Measurements from ENCODE around the gene CRLF3.
A peak's percentile ranks its signal among the peaks of the same experiment; 100 is the strongest.

CRLF3 gene

DNA sequence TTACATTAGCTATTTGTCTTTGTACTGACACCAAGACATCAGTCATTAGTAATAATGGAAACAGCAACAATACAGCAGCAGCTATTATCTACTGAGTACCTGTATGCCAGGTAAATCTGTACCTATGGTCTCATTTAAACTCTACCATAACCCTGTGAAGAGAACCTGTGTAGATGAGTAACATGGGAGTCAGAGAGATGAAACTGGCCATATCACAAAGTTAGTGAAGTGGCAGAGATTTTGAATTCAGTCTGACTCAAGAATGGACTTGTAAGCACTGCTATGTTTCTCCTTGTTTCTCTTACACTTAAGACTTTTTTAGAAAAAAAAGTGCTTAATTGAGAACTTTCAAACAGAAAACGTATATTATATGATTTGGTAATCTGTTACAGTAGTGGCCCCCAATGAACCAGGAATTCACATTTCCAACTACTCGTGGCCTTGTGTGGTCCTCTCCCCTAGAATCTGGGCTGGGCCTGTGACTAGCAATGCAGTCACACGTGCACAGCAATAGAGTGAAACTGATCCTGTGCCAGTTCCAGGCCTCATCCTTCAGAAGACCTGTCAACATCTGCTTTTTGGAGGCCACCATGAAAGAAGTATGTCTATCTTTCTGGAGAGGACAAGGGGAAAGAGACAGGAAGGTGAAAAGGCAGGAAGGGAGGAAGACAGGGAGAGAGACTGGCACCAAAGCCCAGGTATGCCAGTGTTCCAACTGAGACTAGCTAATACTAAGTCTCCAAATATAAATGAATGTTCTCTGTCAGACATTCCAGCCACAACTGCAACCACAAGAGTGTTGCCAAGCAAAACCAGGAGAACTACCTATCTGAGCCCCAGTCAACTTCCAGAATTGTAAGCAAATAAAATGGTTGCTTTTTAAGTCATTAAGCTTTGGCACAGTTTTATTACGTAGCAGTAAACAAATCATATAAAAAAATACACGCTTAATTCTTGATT is 12.0 kb downstream of the CRLF3 start:
- in situ Hi-C loops (cut with MboI; ENCODE audit: low sequenced_read_pairs, unreplicated experiment) = no loop called here
- no peak for DNase-seq (ENCODE audit: low spot score)
- TF ChIP-seq, protein P1, sequence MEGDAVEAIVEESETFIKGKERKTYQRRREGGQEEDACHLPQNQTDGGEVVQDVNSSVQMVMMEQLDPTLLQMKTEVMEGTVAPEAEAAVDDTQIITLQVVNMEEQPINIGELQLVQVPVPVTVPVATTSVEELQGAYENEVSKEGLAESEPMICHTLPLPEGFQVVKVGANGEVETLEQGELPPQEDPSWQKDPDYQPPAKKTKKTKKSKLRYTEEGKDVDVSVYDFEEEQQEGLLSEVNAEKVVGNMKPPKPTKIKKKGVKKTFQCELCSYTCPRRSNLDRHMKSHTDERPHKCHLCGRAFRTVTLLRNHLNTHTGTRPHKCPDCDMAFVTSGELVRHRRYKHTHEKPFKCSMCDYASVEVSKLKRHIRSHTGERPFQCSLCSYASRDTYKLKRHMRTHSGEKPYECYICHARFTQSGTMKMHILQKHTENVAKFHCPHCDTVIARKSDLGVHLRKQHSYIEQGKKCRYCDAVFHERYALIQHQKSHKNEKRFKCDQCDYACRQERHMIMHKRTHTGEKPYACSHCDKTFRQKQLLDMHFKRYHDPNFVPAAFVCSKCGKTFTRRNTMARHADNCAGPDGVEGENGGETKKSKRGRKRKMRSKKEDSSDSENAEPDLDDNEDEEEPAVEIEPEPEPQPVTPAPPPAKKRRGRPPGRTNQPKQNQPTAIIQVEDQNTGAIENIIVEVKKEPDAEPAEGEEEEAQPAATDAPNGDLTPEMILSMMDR (IDR thresholded peaks at IDR 0.05; ENCODE audit: borderline replicate concordance, control extremely low read depth, extremely low read depth, insufficient read depth, missing control alignments) = no peak

DNA sequence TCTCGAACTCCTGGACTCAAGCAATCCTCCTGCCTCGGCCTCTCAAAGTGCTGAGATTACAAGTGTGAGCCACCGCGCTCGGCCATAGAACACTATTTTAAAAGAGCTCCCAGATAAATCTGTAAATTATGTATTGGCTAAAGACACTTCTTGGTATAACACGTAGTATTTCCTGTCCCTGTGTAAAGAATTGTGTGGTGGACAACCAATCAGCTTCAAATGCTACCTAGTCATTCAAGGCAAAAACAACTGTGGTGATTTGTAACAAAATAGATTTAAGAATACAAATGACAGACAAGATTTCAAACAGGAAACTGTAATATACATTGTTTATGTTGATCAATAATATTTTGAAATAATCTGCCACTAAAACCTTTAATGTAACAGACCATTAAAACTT is 14.6 kb downstream of the CRLF3 start:
- in situ Hi-C loops (cut with MboI; ENCODE audit: low sequenced_read_pairs, unreplicated experiment) = no loop called here
- TF ChIP-seq, protein P1 (IDR thresholded peaks at IDR 0.05; ENCODE audit: borderline replicate concordance, control extremely low read depth, extremely low read depth, insufficient read depth, missing control alignments) = no peak
- no peak for DNase-seq (ENCODE audit: low spot score)

DNA sequence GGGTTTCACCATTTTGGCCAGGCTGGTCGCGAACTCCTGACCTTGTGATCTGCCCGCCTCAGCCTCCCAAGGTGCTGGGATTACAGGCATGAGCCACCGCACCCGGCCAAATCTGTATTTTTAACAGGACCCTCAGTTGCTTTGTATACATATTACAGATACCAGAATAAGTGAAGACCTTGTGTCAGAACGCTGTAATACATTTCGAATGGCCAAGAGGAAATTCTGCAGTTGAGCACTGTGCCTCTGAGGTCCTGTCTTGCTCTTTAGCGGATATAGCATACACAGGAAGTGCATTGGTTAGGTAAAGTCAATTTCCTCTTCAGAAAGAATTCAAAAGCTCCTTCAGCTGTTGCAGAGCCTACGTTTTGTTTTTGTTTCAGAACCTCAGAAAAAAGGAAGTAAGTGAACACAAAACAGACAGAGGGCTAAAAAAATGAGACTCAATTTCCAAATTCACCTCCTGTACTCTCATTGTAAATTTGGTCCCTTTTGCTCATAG is 15.7 kb downstream of the CRLF3 start:
- TF ChIP-seq, protein P1 (IDR thresholded peaks at IDR 0.05; ENCODE audit: borderline replicate concordance, control extremely low read depth, extremely low read depth, insufficient read depth, missing control alignments) = no peak
- in situ Hi-C loops (cut with MboI; ENCODE audit: low sequenced_read_pairs, unreplicated experiment) = no loop called here
- peak; percentile 74 for DNase-seq (ENCODE audit: low spot score)

DNA sequence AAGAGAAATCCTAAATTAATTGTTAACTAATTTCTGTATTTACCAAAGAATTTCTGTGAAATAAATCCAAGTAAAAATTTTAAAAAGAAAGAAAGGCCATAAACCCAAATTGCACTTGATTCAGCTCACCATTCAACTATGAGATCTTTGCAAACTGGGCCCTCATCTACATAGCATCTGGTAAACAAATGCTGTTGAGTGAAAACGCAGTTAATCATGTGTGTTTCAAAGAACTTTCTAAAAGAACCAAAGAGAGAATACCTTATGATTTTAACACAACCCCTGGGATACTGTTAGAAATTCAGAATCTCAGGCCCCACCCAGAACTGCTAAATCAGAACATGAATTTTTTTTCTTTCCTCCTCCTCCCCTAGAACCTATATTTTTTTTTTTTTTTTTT is 16.6 kb downstream of the CRLF3 start:
- no peak for DNase-seq (ENCODE audit: low spot score)
- in situ Hi-C loops (cut with MboI; ENCODE audit: low sequenced_read_pairs, unreplicated experiment) = no loop called here
- TF ChIP-seq, protein P1 (IDR thresholded peaks at IDR 0.05; ENCODE audit: borderline replicate concordance, control extremely low read depth, extremely low read depth, insufficient read depth, missing control alignments) = no peak

DNA sequence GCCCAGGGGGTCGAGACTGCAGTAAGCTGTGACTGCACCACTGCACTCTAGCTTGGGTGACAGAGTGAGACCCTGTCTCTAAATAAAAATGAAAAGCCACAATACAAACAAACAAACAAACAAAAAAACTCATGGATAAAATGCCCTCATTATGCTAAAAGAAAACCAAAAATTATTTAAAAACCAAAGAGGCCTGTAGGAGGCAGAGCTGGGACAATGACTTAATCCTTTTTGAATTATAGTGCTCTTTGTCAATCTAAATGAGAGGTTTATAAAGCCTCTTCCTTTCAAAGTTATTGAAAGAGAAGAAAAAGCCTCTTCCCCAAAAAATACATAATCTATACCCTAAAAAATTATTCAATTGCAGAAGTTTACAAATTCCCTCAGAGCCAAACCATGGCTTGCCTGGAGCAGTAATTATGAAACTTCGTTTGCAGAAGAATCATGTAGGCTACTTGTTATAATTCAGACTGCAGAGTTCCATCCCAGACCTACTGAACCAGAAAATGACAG is 18.5 kb downstream of the CRLF3 start:
- no peak for DNase-seq (ENCODE audit: low spot score)
- TF ChIP-seq, protein P1 (IDR thresholded peaks at IDR 0.05; ENCODE audit: borderline replicate concordance, control extremely low read depth, extremely low read depth, insufficient read depth, missing control alignments) = peak; percentile 3
- in situ Hi-C loops (cut with MboI; ENCODE audit: low sequenced_read_pairs, unreplicated experiment) = no loop called here

DNA sequence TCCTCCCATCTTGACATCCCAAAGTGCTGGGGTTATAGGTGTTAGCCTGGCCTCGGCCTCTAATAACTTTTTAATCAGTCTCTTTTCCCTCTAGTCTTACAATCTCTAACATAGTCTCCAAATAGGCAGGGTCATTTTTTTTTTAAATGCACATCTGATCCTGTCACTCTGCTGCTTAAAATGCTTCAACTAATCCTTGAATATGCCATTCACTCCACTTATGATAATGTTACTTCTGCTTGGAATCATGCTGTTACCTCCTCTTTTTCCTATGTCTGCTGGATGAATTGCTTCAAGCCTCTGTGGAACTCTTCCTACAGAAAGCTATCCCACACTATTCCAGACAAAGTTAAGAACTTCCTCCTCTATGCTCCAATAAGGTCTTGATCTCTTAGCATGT is 22.8 kb downstream of the CRLF3 start:
- TF ChIP-seq, protein P1 (IDR thresholded peaks at IDR 0.05; ENCODE audit: borderline replicate concordance, control extremely low read depth, extremely low read depth, insufficient read depth, missing control alignments) = no peak
- in situ Hi-C loops (cut with MboI; ENCODE audit: low sequenced_read_pairs, unreplicated experiment) = no loop called here
- no peak for DNase-seq (ENCODE audit: low spot score)

Measured in GM13976 (cell line).